IMR-90 (cell line): ENCODE results near the gene MAP3K15. TPM values are rescaled to one million over a fixed set of nuclear protein-coding genes. Genes with fewer than 3 reads are reported as not detected.

Source experiments
- ATAC-seq: fragments of 200-7000 bp; cut with Tn5 transposase; 2 replicates; pipeline ENCODE4 v1.9.1; 2020; ENCODE audit warnings: low read depth, mild to moderate bottlenecking, moderate library complexity
- BruUV-seq: library from RNA; stranded (reverse); fragments of 400-500 nt; replicated peaks from 2 replicates; lab custom pipeline; 2021; lab: Mats Ljungman, UMichigan
- CTCF ChIA-PET: fragments of 300-600 bp; formaldehyde crosslinking; extraction: SDS; loops from one replicate; lab custom pipeline; 2021; ENCODE audit warnings: antibody characterized with exemption; lab: Yijun Ruan, JAX
- POLR2A ChIA-PET: fragments of 300-600 bp; sonication (Branson Sonifier 250); formaldehyde crosslinking; loops from one replicate; lab custom pipeline; 2022; ENCODE audit warnings: antibody characterized with exemption; ENCODE audit not compliant: unreplicated experiment; lab: Charles Lee
- DNase-seq: peaks from one replicate; pipeline ENCODE4 v3.0.0; 2013
- H2AFZ ChIP-seq: replicated peaks from 2 replicates; pipeline ENCODE3; 2013; ENCODE audit warnings: low read length, mild to moderate bottlenecking; ENCODE audit not compliant: poor library complexity
- H2AK5ac ChIP-seq: 2 replicates; pipeline ENCODE4 v1.6.1; 2013; ENCODE audit warnings: low read depth, low read length, inconsistent platforms
- H2AK9ac ChIP-seq: replicated peaks from 2 replicates; pipeline ENCODE3; 2013; ENCODE audit warnings: mild to moderate bottlenecking, low read depth, low read length, moderate library complexity; ENCODE audit not compliant: poor library complexity
- H2BK120ac ChIP-seq: 2 replicates; pipeline ENCODE4 v1.6.1; 2013; ENCODE audit warnings: low read depth, low read length, inconsistent platforms
- H2BK15ac ChIP-seq: 3 replicates; pipeline ENCODE4 v1.6.1; 2013; ENCODE audit warnings: low read depth, low read length, inconsistent platforms
- H2BK20ac ChIP-seq: 2 replicates; pipeline ENCODE4 v1.6.1; 2013; ENCODE audit warnings: low read depth, mild to moderate bottlenecking, inconsistent platforms, low read length, moderate library complexity
- H2BK5ac ChIP-seq: 2 replicates; pipeline ENCODE4 v1.6.1; 2013; ENCODE audit warnings: mild to moderate bottlenecking, low read depth, low read length, inconsistent platforms; ENCODE audit not compliant: poor library complexity, severe bottlenecking
- H3K14ac ChIP-seq: replicated peaks from 2 replicates; pipeline ENCODE4 v1.6.1; 2013; ENCODE audit warnings: low read depth, low read length, inconsistent platforms
- H3K18ac ChIP-seq: 2 replicates; pipeline ENCODE4 v1.6.1; 2013; ENCODE audit warnings: low read depth, low read length, control low read depth
- H3K23ac ChIP-seq: 2 replicates; pipeline ENCODE4 v1.6.1; 2013; ENCODE audit warnings: low read depth, low read length, inconsistent platforms
- H3K27ac ChIP-seq: 2 replicates; pipeline ENCODE4 v1.5.1; 2013; ENCODE audit warnings: mild to moderate bottlenecking, control low read depth, low read length; ENCODE audit not compliant: insufficient read depth
- H3K27me3 ChIP-seq: 2 replicates; pipeline ENCODE4 v1.6.1; 2013; ENCODE audit warnings: low read length; ENCODE audit not compliant: control insufficient read depth, insufficient read depth
- H3K36me3 ChIP-seq: 2 replicates; pipeline ENCODE4 v1.6.1; 2013; ENCODE audit warnings: low read length, mixed read lengths; ENCODE audit not compliant: control insufficient read depth, insufficient read depth
- H3K4ac ChIP-seq: 2 replicates; pipeline ENCODE4 v1.6.1; 2013; ENCODE audit warnings: low read depth, low read length, inconsistent platforms
- H3K4me1 ChIP-seq: 2 replicates; pipeline ENCODE4 v1.6.1; 2013; ENCODE audit warnings: low read length, mixed read lengths; ENCODE audit not compliant: control insufficient read depth, insufficient read depth
- H3K4me2 ChIP-seq: 2 replicates; pipeline ENCODE4 v1.6.1; 2013; ENCODE audit warnings: low read depth, mild to moderate bottlenecking, control low read depth, low read length, moderate library complexity
- H3K4me3 ChIP-seq: 2 replicates; pipeline ENCODE4 v1.5.1; 2013; ENCODE audit warnings: low read depth, mild to moderate bottlenecking, control low read depth, low read length, moderate library complexity; ENCODE audit not compliant: insufficient read depth
- H3K56ac ChIP-seq: 2 replicates; pipeline ENCODE4 v1.6.1; 2013; ENCODE audit warnings: low read length, inconsistent platforms; ENCODE audit not compliant: insufficient read depth; ENCODE audit errors: extremely low read depth
- H3K79me1 ChIP-seq, 2 experiments: 2 replicates each; pipeline ENCODE4 v1.6.1; 2013; ENCODE audit warnings: low read length in 2 of 2, inconsistent platforms in 1 of 2, low read depth in 1 of 2
- H3K9ac ChIP-seq: 2 replicates; pipeline ENCODE4 v1.6.1; 2013; ENCODE audit warnings: low read depth, low read length, control low read depth
- H3K9me1 ChIP-seq: 2 replicates; pipeline ENCODE4 v1.6.1; 2013; ENCODE audit warnings: low read length, inconsistent platforms; ENCODE audit not compliant: insufficient read depth
- H3K9me3 ChIP-seq: 2 replicates; pipeline ENCODE4 v1.6.1; 2013; ENCODE audit warnings: low read length; ENCODE audit not compliant: control insufficient read depth, insufficient read depth
- H4K20me1 ChIP-seq: 2 replicates; pipeline ENCODE4 v1.6.1; 2013; ENCODE audit warnings: low read length, inconsistent platforms; ENCODE audit not compliant: insufficient read depth
- H4K5ac ChIP-seq: 2 replicates; pipeline ENCODE4 v1.6.1; 2013; ENCODE audit warnings: mild to moderate bottlenecking, low read depth, low read length, control low read depth
- H4K8ac ChIP-seq, 2 experiments: 2 replicates each; pipeline ENCODE4 v1.6.1; 2013; ENCODE audit warnings: low read depth in 2 of 2, low read length in 2 of 2, control low read depth in 1 of 2, inconsistent platforms in 1 of 2
- H4K91ac ChIP-seq: 2 replicates; pipeline ENCODE4 v1.6.1; 2013; ENCODE audit warnings: low read depth, low read length, inconsistent platforms; ENCODE audit not compliant: insufficient read depth
- BHLHE40 ChIP-seq: fragments of 150-350 bp; IDR thresholded peaks from 2 replicates; pipeline ENCODE4 v1.6.1; 2016; ENCODE audit warnings: mild to moderate bottlenecking, low read depth, low read length
- CEBPB ChIP-seq: IDR thresholded peaks from 2 replicates; pipeline ENCODE4 v1.6.1; 2012; ENCODE audit warnings: low read depth, low read length, improper control_type of control experiment
- CHD1 ChIP-seq: IDR thresholded peaks from 2 replicates; pipeline ENCODE4 v1.6.1; 2012; ENCODE audit warnings: low read depth, low read length, improper control_type of control experiment
- FOS ChIP-seq: fragments of 150-350 bp; IDR thresholded peaks from 2 replicates; pipeline ENCODE4 v1.6.1; 2016; ENCODE audit warnings: low read depth, low read length
- MAFK ChIP-seq: IDR thresholded peaks from 2 replicates; pipeline ENCODE4 v1.6.1; 2012; ENCODE audit warnings: low read depth, low read length, improper control_type of control experiment
- MAZ ChIP-seq: IDR thresholded peaks from 2 replicates; pipeline ENCODE4 v1.6.1; 2012; ENCODE audit warnings: low read depth, mild to moderate bottlenecking, low read length, improper control_type of control experiment, moderate library complexity, borderline replicate concordance
- MXI1 ChIP-seq: IDR thresholded peaks from 2 replicates; pipeline ENCODE4 v1.6.1; 2012; ENCODE audit warnings: low read depth, mild to moderate bottlenecking, low read length, moderate library complexity, borderline replicate concordance
- NFE2L2 ChIP-seq: fragments of 150-350 bp; IDR thresholded peaks from 2 replicates; pipeline ENCODE4 v1.6.1; 2016; ENCODE audit warnings: low read depth, mild to moderate bottlenecking, low read length
- POLR2A ChIP-seq: IDR thresholded peaks from 2 replicates; pipeline ENCODE4 v1.6.1; 2012; ENCODE audit warnings: mild to moderate bottlenecking, low read depth, low read length
- RAD21 ChIP-seq: IDR thresholded peaks from 2 replicates; pipeline ENCODE4 v1.6.1; 2012; ENCODE audit warnings: low read length, improper control_type of control experiment
- RCOR1 ChIP-seq: IDR thresholded peaks from 2 replicates; pipeline ENCODE4 v1.6.1; 2012; ENCODE audit warnings: mild to moderate bottlenecking, low read length, improper control_type of control experiment; ENCODE audit not compliant: insufficient replicate concordance
- RFX5 ChIP-seq: IDR thresholded peaks from 2 replicates; pipeline ENCODE4 v1.8.0; 2012; ENCODE audit warnings: low read depth, mild to moderate bottlenecking, low read length, moderate library complexity
- SMC3 ChIP-seq: fragments of 150-350 bp; IDR thresholded peaks from 2 replicates; pipeline ENCODE4 v1.6.1; 2016; ENCODE audit warnings: low read depth, mild to moderate bottlenecking, antibody characterized with exemption, low read length, moderate library complexity
- USF2 ChIP-seq: fragments of 150-350 bp; IDR thresholded peaks from 2 replicates; pipeline ENCODE4 v1.6.1; 2017; ENCODE audit warnings: mild to moderate bottlenecking, antibody characterized with exemption, low read length, low read depth
- WGBS, 2 experiments: methylation state at CpG; one replicate each; pipeline versions ENCODE4 v1.1.5 to v1.1.7; 2013; ENCODE audit warnings: missing lambda C conversion rate in 2 of 2; ENCODE audit not compliant: insufficient read length in 1 of 2; ENCODE audit errors: extremely low coverage in 2 of 2; 5-methylcytosine and 5-hydroxymethylcytosine counted together
- dilution Hi-C: fragments of 300-500 bp; cut with HindIII; formaldehyde crosslinking; loops from one replicate; pipeline ENCODE4 v1.14.3; 2018; ENCODE audit warnings: low sequenced_read_pairs; ENCODE audit not compliant: unreplicated experiment
- in situ Hi-C: fragments of 300-500 bp; cut with MboI; formaldehyde crosslinking; loops from 3 replicates; pipeline ENCODE4 v1.14.3; 2019; ENCODE audit warnings: low sequenced_read_pairs, inconsistent platforms, mixed read lengths
- intact Hi-C: fragments of 100-400 bp; cut with micrococcal nuclease; formaldehyde crosslinking; loops from 2 replicates; pipeline ENCODE4 v1.10.0; 2022
- polyA plus RNA-seq, 3 experiments: library from polyadenylated mRNA; depleted of rRNA; stranded (reverse); fragments of >200 nt; gene quantifications; 2 replicates each; pipeline ENCODE4 v1.2.3, GENCODE V29; 2012; ENCODE audit warnings: low replicate concordance in 1 of 3
- total RNA-seq: library from RNA; depleted of rRNA; stranded (reverse); fragments of >200 nt; gene quantifications from 2 replicates; pipeline ENCODE4 v1.2.3, GENCODE V29; 2012
- TF ChIP-seq, protein P1 (sequence below): conservative IDR thresholded peaks from 2 replicates; pipeline ENCODE4 v1.5.1; 2012; ENCODE audit warnings: mild to moderate bottlenecking, low read depth, low read length, improper control_type of control experiment
- TF ChIP-seq, protein P2 (sequence below): fragments of 150-350 bp; IDR thresholded peaks from 2 replicates; pipeline ENCODE4 v1.6.1; 2016; ENCODE audit warnings: low read depth, mild to moderate bottlenecking, low read length, moderate library complexity, borderline replicate concordance

MAP3K15 gene
- total and polyA plus RNA-seq, 2 of the 4 experiments (the other 2 are of a cell fraction), result under 0.01 to 0.10 TPM

GRCh38 chrX:19549838-19550237 is 34.5 kb upstream of the MAP3K15 start:
- no CpG with 5 or more reads among the region's 7 CpGs for WGBS, 2 experiments
- no peak overlapping the region for H2BK5ac ChIP-seq
- H3K14ac ChIP-seq, result no peak overlapping the region
- in situ Hi-C loops (loop anchor here (10.0 to 25.0 kb wide), 2 partner anchors 345 to 1163 kb away; no protein-coding TSS in a partner anchor), intact Hi-C loops (loop anchor here (10.0 kb wide), 2 partner anchors 445 to 575 kb away; partner anchors contain the start of gene BCLAF3), dilution Hi-C loops (no loop called here)
- DNase-seq (no peak), ATAC-seq (no peak)
- no TSS peak for BruUV-seq
- no peaks in the 10 kb centered on the region for H3K36me3 ChIP-seq
- H2AK9ac ChIP-seq, result no peak overlapping the region
- H3K23ac ChIP-seq, result no peak overlapping the region
- no peak overlapping the region for H4K8ac ChIP-seq
- H3K9me3 ChIP-seq, result no peaks in the 10 kb centered on the region
- no peak overlapping the region for H4K91ac ChIP-seq
- H3K4me2 ChIP-seq, result no peak overlapping the region
- H3K9ac ChIP-seq, result no peak overlapping the region
- H3K9me1 ChIP-seq, result peaks cover 7% of the 10 kb centered on the region; the same call in 1 of the 2 replicates
- POLR2A ChIA-PET, result no interaction called here
- no peaks in the 10 kb centered on the region; the same call in 1 of the 2 replicates for H4K20me1 ChIP-seq
- no peaks in the 10 kb centered on the region; the same call in 1 of the 2 replicates for H3K27me3 ChIP-seq
- H2BK15ac ChIP-seq, result no peak overlapping the region
- no peak overlapping the region for H2BK120ac ChIP-seq
- no peak overlapping the region for H3K27ac ChIP-seq
- H3K4ac ChIP-seq, result no peak overlapping the region
- TF ChIP-seq RAD21 (no peak), RFX5 (no peak), NFE2L2 (no peak), POLR2A (no peak), MAFK (no peak), FOS (no peak), RCOR1 (no peak), CHD1 (no peak), CEBPB (no peak), BHLHE40 (no peak), USF2 (no peak), MXI1 (no peak), SMC3 (no peak), MAZ (no peak)
- TF ChIP-seq, protein P1, sequence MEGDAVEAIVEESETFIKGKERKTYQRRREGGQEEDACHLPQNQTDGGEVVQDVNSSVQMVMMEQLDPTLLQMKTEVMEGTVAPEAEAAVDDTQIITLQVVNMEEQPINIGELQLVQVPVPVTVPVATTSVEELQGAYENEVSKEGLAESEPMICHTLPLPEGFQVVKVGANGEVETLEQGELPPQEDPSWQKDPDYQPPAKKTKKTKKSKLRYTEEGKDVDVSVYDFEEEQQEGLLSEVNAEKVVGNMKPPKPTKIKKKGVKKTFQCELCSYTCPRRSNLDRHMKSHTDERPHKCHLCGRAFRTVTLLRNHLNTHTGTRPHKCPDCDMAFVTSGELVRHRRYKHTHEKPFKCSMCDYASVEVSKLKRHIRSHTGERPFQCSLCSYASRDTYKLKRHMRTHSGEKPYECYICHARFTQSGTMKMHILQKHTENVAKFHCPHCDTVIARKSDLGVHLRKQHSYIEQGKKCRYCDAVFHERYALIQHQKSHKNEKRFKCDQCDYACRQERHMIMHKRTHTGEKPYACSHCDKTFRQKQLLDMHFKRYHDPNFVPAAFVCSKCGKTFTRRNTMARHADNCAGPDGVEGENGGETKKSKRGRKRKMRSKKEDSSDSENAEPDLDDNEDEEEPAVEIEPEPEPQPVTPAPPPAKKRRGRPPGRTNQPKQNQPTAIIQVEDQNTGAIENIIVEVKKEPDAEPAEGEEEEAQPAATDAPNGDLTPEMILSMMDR, result no peak
- TF ChIP-seq, protein P2, sequence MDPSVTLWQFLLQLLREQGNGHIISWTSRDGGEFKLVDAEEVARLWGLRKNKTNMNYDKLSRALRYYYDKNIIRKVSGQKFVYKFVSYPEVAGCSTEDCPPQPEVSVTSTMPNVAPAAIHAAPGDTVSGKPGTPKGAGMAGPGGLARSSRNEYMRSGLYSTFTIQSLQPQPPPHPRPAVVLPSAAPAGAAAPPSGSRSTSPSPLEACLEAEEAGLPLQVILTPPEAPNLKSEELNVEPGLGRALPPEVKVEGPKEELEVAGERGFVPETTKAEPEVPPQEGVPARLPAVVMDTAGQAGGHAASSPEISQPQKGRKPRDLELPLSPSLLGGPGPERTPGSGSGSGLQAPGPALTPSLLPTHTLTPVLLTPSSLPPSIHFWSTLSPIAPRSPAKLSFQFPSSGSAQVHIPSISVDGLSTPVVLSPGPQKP, result no peak
- H3K4me1 ChIP-seq, result no peaks in the 10 kb centered on the region
- CTCF ChIA-PET, result interaction anchor here (0.9 kb wide), 1 partner anchor 14 kb away, joined by 5 read pairs; no protein-coding TSS in a partner anchor
- no peak overlapping the region for H2AFZ ChIP-seq
- H3K18ac ChIP-seq, result no peak overlapping the region
- peaks cover 0 to 3% of the 10 kb centered on the region in 2 experiments; a peak in 3 of 4 replicates for H3K79me1 ChIP-seq
- H2AK5ac ChIP-seq, result no peak overlapping the region
- no peak overlapping the region for H2BK20ac ChIP-seq
- no peak overlapping the region for H3K4me3 ChIP-seq
- H3K56ac ChIP-seq, result no peak overlapping the region
- H4K5ac ChIP-seq, result no peak overlapping the region
